GM12878 (cell line): Measurements from ENCODE around the gene TMEM38B. TPM values are rescaled to one million over a fixed set of nuclear protein-coding genes. Genes with fewer than 3 reads are reported as not detected.

ENCODE experiments used
- ATAC-seq: fragments of 200-7000 bp; cut with Tn5 transposase; 3 replicates; pipeline ENCODE4 v1.9.1; 2020; ENCODE audit warnings: mild to moderate bottlenecking, moderate library complexity
- BruUV-seq: library from RNA; stranded (reverse); fragments of 400-500 nt; replicated peaks from 2 replicates; lab custom pipeline; 2021; lab: Mats Ljungman, UMichigan
- CTCF ChIA-PET: fragments of 300-600 bp; sonication (Branson Sonifier 250); formaldehyde crosslinking; extraction: SDS; loops from one replicate; lab custom pipeline; 2021; ENCODE audit warnings: inconsistent platforms; lab: Yijun Ruan, JAX
- POLR2A ChIA-PET: fragments of 350-600 bp; formaldehyde crosslinking; extraction: SDS; loops from one replicate; lab custom pipeline; 2021; ENCODE audit warnings: inconsistent platforms; lab: Charles Lee
- RAD21 ChIA-PET: fragments of 300-600 bp; sonication (Branson Sonifier 250); formaldehyde crosslinking; loops from one replicate; lab custom pipeline; 2023; ENCODE audit warnings: antibody characterized with exemption; ENCODE audit not compliant: unreplicated experiment; lab: Charles Lee
- SMC1A ChIA-PET: fragments of 300-600 bp; sonication (Branson Sonifier 250); formaldehyde crosslinking; loops from one replicate; lab custom pipeline; 2023; ENCODE audit not compliant: unreplicated experiment, uncharacterized antibody; lab: Charles Lee
- DNase-seq: peaks from one replicate; pipeline ENCODE4 v3.0.0-alpha.2; 2011; ENCODE audit warnings: low read depth, low spot score
- FAIRE-seq: peaks from 3 replicates; lab custom pipeline; 2011; peaks lifted over from hg19 to GRCh38; lab: Jason Lieb, UNC
- H2AFZ ChIP-seq: 2 replicates; pipeline ENCODE4 v1.6.0; 2011; ENCODE audit warnings: low read depth, low read length, control low read depth; ENCODE audit not compliant: control insufficient read depth
- H3K27ac ChIP-seq: 2 replicates; pipeline ENCODE4 v1.5.1; 2011; ENCODE audit warnings: control low read depth; ENCODE audit not compliant: control insufficient read depth, insufficient read depth
- H3K27me3 ChIP-seq, 2 experiments: replicated peaks in 1 of 2; 2 replicates each; pipeline versions ENCODE4 v1.6.0 to v1.6.1; 2011; ENCODE audit warnings: low read length in 1 of 2; ENCODE audit not compliant: control insufficient read depth in 2 of 2, insufficient read depth in 2 of 2
- H3K36me3 ChIP-seq, 2 experiments: 2 replicates each; pipeline ENCODE4 v1.5.1; 2011; ENCODE audit warnings: low read length in 1 of 2; ENCODE audit not compliant: control insufficient read depth in 2 of 2, insufficient read depth in 2 of 2
- H3K4me1 ChIP-seq: 2 replicates; pipeline ENCODE4 v1.6.1; 2011; ENCODE audit warnings: mild to moderate bottlenecking, low read length, moderate library complexity, mixed read lengths; ENCODE audit not compliant: control insufficient read depth, insufficient read depth
- H3K4me2 ChIP-seq: 2 replicates; pipeline ENCODE4 v1.6.0; 2011; ENCODE audit warnings: control low read depth; ENCODE audit not compliant: control insufficient read depth, insufficient read depth
- H3K4me3 ChIP-seq: fragments of 200-600 bp; sonication (generic); 2 replicates; pipeline ENCODE4 v1.5.1; 2016
- H3K79me2 ChIP-seq: 2 replicates; pipeline ENCODE4 v1.6.0; 2011; ENCODE audit warnings: low read length; ENCODE audit not compliant: control insufficient read depth, insufficient read depth
- H3K9ac ChIP-seq: 2 replicates; pipeline ENCODE4 v1.8.0; 2011; ENCODE audit warnings: low read length, control low read depth, mixed read lengths; ENCODE audit not compliant: control insufficient read depth, insufficient read depth
- H3K9me3 ChIP-seq: replicated peaks from 3 replicates; pipeline ENCODE4 v1.5.1; 2011; ENCODE audit warnings: mild to moderate bottlenecking, low read length; ENCODE audit not compliant: control insufficient read depth, insufficient read depth
- H4K20me1 ChIP-seq: 2 replicates; pipeline ENCODE4 v1.6.0; 2011; ENCODE audit not compliant: control insufficient read depth, insufficient read depth
- ATF2 ChIP-seq: IDR thresholded peaks from 2 replicates; pipeline ENCODE4 v1.6.1; 2012; ENCODE audit warnings: low read length, inconsistent platforms
- GABPA ChIP-seq: IDR thresholded peaks from 2 replicates; pipeline ENCODE4 v1.6.1; 2014; ENCODE audit warnings: antibody characterized with exemption, low read depth, mild to moderate bottlenecking, inconsistent platforms
- IRF3 ChIP-seq: fragments of 450-650 bp; IDR thresholded peaks from 2 replicates; pipeline ENCODE4 v1.6.1; 2014; ENCODE audit warnings: mild to moderate bottlenecking
- MYC ChIP-seq: IDR thresholded peaks from 2 replicates; pipeline ENCODE4 v1.6.1; 2011; ENCODE audit warnings: mild to moderate bottlenecking, low read length, moderate library complexity, inconsistent platforms; ENCODE audit not compliant: insufficient read depth, insufficient replicate concordance, insufficient read length, severe bottlenecking
- NBN ChIP-seq: fragments of 450-650 bp; IDR thresholded peaks from 2 replicates; pipeline ENCODE4 v1.6.1; 2016
- NR2C2 ChIP-seq: IDR thresholded peaks from 2 replicates; pipeline ENCODE4 v1.6.1; 2011; ENCODE audit warnings: borderline replicate concordance, low read depth; ENCODE audit not compliant: control insufficient read depth, insufficient read length
- RB1 ChIP-seq: fragments of 450-650 bp; formaldehyde crosslinking; IDR thresholded peaks from 2 replicates; pipeline ENCODE4 v1.6.1; 2017; ENCODE audit warnings: mild to moderate bottlenecking, borderline replicate concordance
- RELA ChIP-seq: fragments of 450-650 bp; IDR thresholded peaks from 2 replicates; pipeline ENCODE4 v1.8.0; 2014; ENCODE audit warnings: borderline replicate concordance; ENCODE audit not compliant: partially characterized antibody
- YBX1 ChIP-seq: fragments of 450-650 bp; IDR thresholded peaks from 2 replicates; pipeline ENCODE4 v1.6.1; 2016; ENCODE audit warnings: antibody characterized with exemption
- ZNF207 ChIP-seq: fragments of 450-650 bp; IDR thresholded peaks from 2 replicates; pipeline ENCODE4 v1.6.1; 2014; ENCODE audit warnings: antibody characterized with exemption, mild to moderate bottlenecking, borderline replicate concordance
- ZNF24 ChIP-seq: fragments of 450-650 bp; IDR thresholded peaks from 2 replicates; pipeline ENCODE4 v1.6.1; 2017; ENCODE audit warnings: antibody characterized with exemption, mild to moderate bottlenecking
- ZNF592 ChIP-seq: fragments of 450-650 bp; IDR thresholded peaks from 2 replicates; pipeline ENCODE4 v1.6.1; 2017; ENCODE audit warnings: mild to moderate bottlenecking, moderate library complexity
- WGBS: methylation state at CpG from one replicate; pipeline ENCODE4 v1.1.6; 2016; ENCODE audit warnings: low lambda C conversion rate; ENCODE audit not compliant: insufficient replicate concordance, insufficient coverage; ENCODE audit errors: missing lambda C conversion rate; 5-methylcytosine and 5-hydroxymethylcytosine counted together
- in situ Hi-C: fragments of 300-500 bp; cut with MboI; formaldehyde crosslinking; loops from 9 replicates; pipeline ENCODE4 v1.14.3; 2018; ENCODE audit warnings: mixed read lengths
- intact Hi-C: fragments of 100-400 bp; cut with micrococcal nuclease; formaldehyde crosslinking; loops from one replicate; pipeline ENCODE4 v1.14.2; 2022; ENCODE audit not compliant: unreplicated experiment
- polyA plus RNA-seq, 11 experiments: library from polyadenylated mRNA; depleted of rRNA in 4 of 11; unstranded in 6 of 11; stranded (reverse) in 5 of 11; fragments of >200 nt; fragmentation: Nextera tagmentation in 4 of 11; fragmentation: Illumina TruSeq in 1 of 11; extraction: Ambion mirVana in 4 of 11; extraction: Trizol in 1 of 11; gene quantifications; 1 replicate in 1 of 11; 2 replicates in 10 of 11; pipeline versions ENCODE4 v1.2.1 to v1.2.3, GENCODE V29; 2011 to 2016; ENCODE audit warnings: inconsistent platforms in 2 of 11, missing spikeins in 2 of 11, low read depth in 1 of 11
- total RNA-seq, 4 experiments: library from RNA; depleted of rRNA in 3 of 4; stranded (reverse); fragments of >200 nt in 3 of 4; fragmentation: Illumina TruSeq in 1 of 4; extraction: Trizol in 1 of 4; gene quantifications; 2 replicates each; pipeline versions ENCODE4 v1.2.1 to v1.2.3, GENCODE V29; 2013 to 2021
- TF ChIP-seq, protein P1 (sequence below): IDR thresholded peaks from 2 replicates; pipeline ENCODE4 v1.6.1; 2011; ENCODE audit warnings: mild to moderate bottlenecking, low read depth, low read length, moderate library complexity; ENCODE audit not compliant: insufficient replicate concordance

The TMEM38B gene
- total and polyA plus RNA-seq, 10 of the 15 experiments (the other 5 are each of a cell fraction or from before 2014, with no cell fraction given): 8.4 to 22.5 (median 12.7) TPM

DNA sequence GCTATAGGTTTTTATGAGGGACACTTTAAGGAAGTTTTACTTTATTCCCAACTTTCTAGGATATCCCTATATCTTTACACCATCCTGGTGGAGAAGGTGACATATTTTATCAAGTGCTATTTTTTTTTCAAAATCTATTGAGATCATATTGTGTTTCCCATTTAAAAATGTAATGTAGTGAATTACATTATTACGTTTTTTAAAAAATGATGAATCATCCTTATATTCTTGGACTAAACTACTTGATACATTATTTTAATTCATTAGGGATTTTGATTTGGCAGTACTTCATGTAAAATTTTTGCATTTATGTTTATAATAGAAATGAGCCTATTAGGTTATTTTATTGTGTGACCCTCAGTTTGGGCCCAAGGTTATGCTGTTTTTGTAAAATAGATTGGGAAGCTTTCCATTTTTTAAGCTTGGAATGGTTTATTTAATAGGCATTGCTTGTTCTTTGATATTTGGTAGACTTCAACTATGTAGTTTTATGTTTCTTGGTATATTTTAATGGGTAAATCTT is 4.1 kb downstream of the TMEM38B start:
- Histone ChIP-seq H3K27me3 (no peaks in the 10 kb centered on the region), H3K4me3 (no peak overlapping the region), H3K9ac (no peak overlapping the region), H3K27ac (no peak overlapping the region), H2AFZ (no peak overlapping the region), H3K79me2 (peaks cover 12% of the 10 kb centered on the region), H3K36me3 (no peaks in the 10 kb centered on the region), H3K4me2 (no peak overlapping the region), H4K20me1 (no peaks in the 10 kb centered on the region), H3K4me1 (peaks cover 3% of the 10 kb centered on the region; the same call in 1 of the 2 replicates), H3K9me3 (no peaks in the 10 kb centered on the region)
- no peak for FAIRE-seq
- TF ChIP-seq ATF2: no peak
- TF ChIP-seq IRF3: no peak
- TF ChIP-seq, protein P1, sequence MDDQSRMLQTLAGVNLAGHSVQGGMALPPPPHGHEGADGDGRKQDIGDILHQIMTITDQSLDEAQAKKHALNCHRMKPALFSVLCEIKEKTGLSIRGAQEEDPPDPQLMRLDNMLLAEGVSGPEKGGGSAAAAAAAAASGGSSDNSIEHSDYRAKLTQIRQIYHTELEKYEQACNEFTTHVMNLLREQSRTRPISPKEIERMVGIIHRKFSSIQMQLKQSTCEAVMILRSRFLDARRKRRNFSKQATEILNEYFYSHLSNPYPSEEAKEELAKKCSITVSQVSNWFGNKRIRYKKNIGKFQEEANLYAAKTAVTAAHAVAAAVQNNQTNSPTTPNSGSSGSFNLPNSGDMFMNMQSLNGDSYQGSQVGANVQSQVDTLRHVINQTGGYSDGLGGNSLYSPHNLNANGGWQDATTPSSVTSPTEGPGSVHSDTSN: no peak
- TF ChIP-seq ZNF207: no peak
- no peak for TF ChIP-seq MYC
- no peak for TF ChIP-seq ZNF24
- TF ChIP-seq RB1: no peak
- TF ChIP-seq NR2C2: no peak
- no peak for TF ChIP-seq GABPA
- no peak for TF ChIP-seq YBX1
- no peak for TF ChIP-seq NBN
- no peak for TF ChIP-seq RELA
- TF ChIP-seq ZNF592: no peak
- intact Hi-C loops (loop anchor here (10.0 kb wide), 2 partner anchors 254 to 454 kb away; partner anchors contain the start of genes FSD1L and SLC44A1), in situ Hi-C loops (no loop called here)
- ATAC-seq: no peak
- no peak for DNase-seq
- ChIA-PET RAD21 (no interaction called here), POLR2A (no interaction called here), SMC1A (interaction anchor here (1.0 kb wide), 1 partner anchor 20 kb away, joined by 5 read pairs; no protein-coding TSS in a partner anchor), CTCF (interaction anchor here (0.9 kb wide), 1 partner anchor 9 kb away, joined by 3 read pairs; no protein-coding TSS in a partner anchor)
- 100% methylated on average over 1 of the region's 1 CpG for WGBS
- no TSS peak for BruUV-seq
